Measurements from ENCODE around the gene PPP1CB.
"Not testable (repeated sequence)": the region's sequence is repeated elsewhere in the genome, so short reads cannot be mapped to it uniquely, and the experiment has no call there.

Gene PPP1CB

GRCh38 chr2:28780496-28780895, 28.9 kb downstream of the PPP1CB start:
- TF ChIP-seq CTCF (IDR thresholded peaks at IDR 0.05; ENCODE audit: low read depth, low read length, missing control alignments), result no peak
- DNase-seq (ENCODE audit: extremely low read depth, low read depth), result no peak
- H3K4me3 ChIP-seq (replicated peaks; ENCODE audit: low read depth, low read length), result no peak overlapping the region

DNA sequence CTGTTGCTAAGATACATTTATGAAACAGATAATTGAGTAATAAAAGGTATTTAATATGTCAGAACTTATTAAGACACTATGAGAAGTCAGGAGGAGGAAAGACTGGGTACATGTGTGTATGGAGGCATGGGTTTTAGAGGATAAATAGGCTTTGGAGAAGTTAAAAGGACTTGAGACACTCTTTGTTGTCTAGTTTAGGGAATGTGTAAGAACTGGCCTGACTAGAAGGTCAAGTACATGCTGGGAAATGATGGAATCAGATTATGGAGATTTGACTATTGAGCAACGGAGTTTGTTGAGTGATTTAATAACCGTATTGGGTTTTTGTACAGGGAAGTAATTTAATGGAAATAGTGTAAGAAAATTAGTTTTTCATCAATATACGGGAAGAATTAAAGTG, 30.8 kb downstream of the PPP1CB start:
- no peak for DNase-seq (ENCODE audit: extremely low read depth, low read depth)
- H3K4me3 ChIP-seq (replicated peaks; ENCODE audit: low read depth, low read length), result no peak overlapping the region
- TF ChIP-seq CTCF (IDR thresholded peaks at IDR 0.05; ENCODE audit: low read depth, low read length, missing control alignments), result no peak

- not testable (repeated sequence) for DNase-seq (ENCODE audit: extremely low read depth, low read depth); H3K4me3 ChIP-seq (replicated peaks; ENCODE audit: low read depth, low read length)
These were observed 32.9 kb downstream of the PPP1CB start for GRCh38 chr2:28784570-28784969.

DNA sequence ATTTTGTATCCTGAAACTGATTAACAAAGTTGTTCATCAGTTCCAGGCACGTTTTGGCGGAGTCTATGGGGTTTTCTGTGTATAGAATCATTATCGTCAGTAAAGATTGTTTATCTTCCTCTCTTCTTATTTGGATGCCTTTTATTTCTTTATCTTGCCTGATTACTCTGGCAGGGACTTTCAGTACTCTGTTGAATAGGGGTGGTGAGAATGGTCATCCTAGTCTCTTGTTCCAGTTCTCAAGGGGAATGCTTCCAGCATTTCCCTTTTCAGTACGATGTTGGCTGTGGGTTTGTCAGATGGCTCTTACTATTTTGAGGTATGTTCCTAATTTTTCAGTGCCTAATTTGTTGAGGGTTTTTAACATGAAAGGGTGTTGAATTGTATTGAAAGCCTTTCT, 45.0 kb downstream of the PPP1CB start:
- TF ChIP-seq CTCF (IDR thresholded peaks at IDR 0.05; ENCODE audit: low read depth, low read length, missing control alignments), result no peak
- H3K4me3 ChIP-seq (replicated peaks; ENCODE audit: low read depth, low read length), result no peak overlapping the region
- DNase-seq (ENCODE audit: extremely low read depth, low read depth), result no peak

DNA sequence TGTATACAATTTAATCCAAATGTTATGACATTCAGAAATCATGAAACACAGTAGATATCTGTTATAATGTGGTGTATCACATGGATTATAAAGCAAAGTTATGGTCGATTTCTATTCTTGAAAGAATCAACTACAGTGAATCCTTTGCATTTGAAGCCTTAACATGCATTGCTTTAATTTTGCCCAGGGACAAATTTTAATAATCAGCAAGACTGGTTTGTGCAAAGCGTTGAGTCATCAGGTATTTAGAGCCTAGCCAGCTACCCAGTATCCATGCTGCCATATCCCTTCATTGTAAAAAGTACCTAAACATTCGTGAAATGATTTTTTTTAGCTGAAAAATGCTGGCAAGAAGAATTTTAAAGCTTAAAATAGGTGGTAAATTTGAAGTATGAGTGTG, 50.1 kb downstream of the PPP1CB start:
- TF ChIP-seq CTCF (IDR thresholded peaks at IDR 0.05; ENCODE audit: low read depth, low read length, missing control alignments), result no peak
- DNase-seq (ENCODE audit: extremely low read depth, low read depth), result no peak
- H3K4me3 ChIP-seq (replicated peaks; ENCODE audit: low read depth, low read length), result no peak overlapping the region

- no peak for DNase-seq (ENCODE audit: extremely low read depth, low read depth)
- no peak overlapping the region for H3K4me3 ChIP-seq (replicated peaks; ENCODE audit: low read depth, low read length)
- no peak for TF ChIP-seq CTCF (IDR thresholded peaks at IDR 0.05; ENCODE audit: low read depth, low read length, missing control alignments)
These were observed 51.4 kb downstream of the PPP1CB start for GRCh38 chr2:28802975-28803429.

DNA sequence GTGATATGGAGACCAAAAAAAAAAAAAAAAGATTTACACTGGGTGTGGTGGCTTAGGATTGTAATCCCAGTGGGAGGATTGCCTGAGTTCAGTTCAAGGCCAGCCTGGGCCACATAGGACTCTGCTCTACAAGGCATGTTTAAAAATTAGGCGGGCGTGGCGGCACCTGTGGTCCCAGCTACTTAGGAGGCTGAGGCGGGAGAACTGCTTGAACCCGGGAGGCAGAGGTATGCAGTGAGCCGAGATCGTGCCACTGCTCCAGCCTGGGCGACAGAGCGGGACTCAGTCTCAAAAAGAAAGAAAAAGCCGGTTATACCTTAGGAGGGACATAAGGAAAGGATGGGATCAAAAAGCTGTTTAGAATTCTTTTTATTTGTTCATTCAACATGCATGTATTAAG, 58.3 kb downstream of the PPP1CB start:
- H3K4me3 ChIP-seq (replicated peaks; ENCODE audit: low read depth, low read length), result peak overlapping the region; percentile 40
- DNase-seq (ENCODE audit: extremely low read depth, low read depth), result no peak

More for the DNA sequence above, 58.3 kb downstream of the PPP1CB start:
- TF ChIP-seq CTCF (IDR thresholded peaks at IDR 0.05; ENCODE audit: low read depth, low read length, missing control alignments), result no peak
